Gastrocnemius medialis (tissue), 4 donors: ENCODE measurements around the gene RNASET2.

Experiments
- CTCF ChIP-seq, 5 experiments: fragments of 450-650 bp in 3 of 5; fragments of 200-600 bp in 2 of 5; sonication (generic) in 2 of 5; IDR thresholded peaks in 4 of 5; conservative IDR thresholded peaks in 1 of 5; 1 replicate in 4 of 5; 2 replicates in 1 of 5; pipeline ENCODE4 v1.5.1; 2016 to 2019; ENCODE audit warnings: antibody characterized with exemption in 5 of 5, mild to moderate bottlenecking in 3 of 5, moderate library complexity in 3 of 5
- POLR2A ChIP-seq, 2 donors: fragments of 450-650 bp; IDR thresholded peaks; one replicate each; pipeline ENCODE4 v1.6.1; 2017; ENCODE audit warnings: antibody characterized with exemption in 2 of 2, mild to moderate bottlenecking in 2 of 2, moderate library complexity in 2 of 2

- TF ChIP-seq POLR2A (IDR thresholded peaks at IDR 0.05) = no peak
- no peak for TF ChIP-seq CTCF (IDR thresholded peaks at IDR 0.05 in 4 of 5, conservative IDR thresholded peaks at IDR 0.05 in 1 of 5)
Observed at GRCh38 chr6:166911248-166911677, 45.1 kb downstream of the RNASET2 start.
